K562 (cell line): ENCODE data around the gene TRAF3. TPM values are rescaled to one million over a fixed set of nuclear protein-coding genes. Genes with fewer than 3 reads are reported as not detected.

Experiments
- ATAC-seq: fragments of 200-7000 bp; cut with Tn5 transposase; 3 replicates; pipeline ENCODE4 v1.9.1; 2020; ENCODE audit warnings: moderate library complexity
- BruUV-seq: library from RNA; stranded (reverse); fragments of 400-500 nt; replicated peaks from 2 replicates; lab custom pipeline; 2021; lab: Mats Ljungman, UMichigan
- CTCF ChIA-PET: fragments of 300-600 bp; formaldehyde crosslinking; extraction: SDS; loops from one replicate; lab custom pipeline; 2021; ENCODE audit warnings: low intra/inter-chr PET ratio; lab: Yijun Ruan, JAX
- POLR2A ChIA-PET: fragments of 300-600, 350-650 bp; sonication (Branson Sonifier 250); formaldehyde crosslinking; extraction: SDS; loops from one replicate; lab custom pipeline; 2021; ENCODE audit warnings: antibody characterized with exemption, inconsistent platforms; lab: Yijun Ruan, JAX
- DNase-seq, 4 experiments: peaks; one replicate each; pipeline versions ENCODE4 v3.0.0 to v3.0.0-alpha.2; 2011 to 2018; ENCODE audit warnings: low spot score in 3 of 4, mixed read lengths in 3 of 4; ENCODE audit errors: extremely low read depth in 1 of 4
- FAIRE-seq: peaks from 2 replicates; lab custom pipeline; 2011; peaks lifted over from hg19 to GRCh38; lab: Jason Lieb, UNC
- H2AFZ ChIP-seq: 2 replicates; pipeline ENCODE4 v1.6.0; 2011; ENCODE audit warnings: low read depth, low read length, control low read depth, inconsistent platforms
- H3K27ac ChIP-seq: fragments of 200-600 bp; 3 replicates; pipeline ENCODE4 v1.8.0; 2011; ENCODE audit warnings: low read depth, mild to moderate bottlenecking, control low read depth, inconsistent platforms, low read length, moderate library complexity, mixed read lengths; ENCODE audit errors: extremely low read depth
- H3K27me3 ChIP-seq, 2 experiments: fragments of 300-600 bp in 1 of 2; 2 replicates in 1 of 2; 3 replicates in 1 of 2; pipeline versions ENCODE4 v1.6.0 to v1.8.0; 2011; ENCODE audit warnings: inconsistent platforms in 2 of 2, low read length in 2 of 2, mild to moderate bottlenecking in 1 of 2, mixed read lengths in 1 of 2, moderate library complexity in 1 of 2; ENCODE audit not compliant: control insufficient read depth in 2 of 2, insufficient read depth in 2 of 2
- H3K36me3 ChIP-seq: fragments of 300-600 bp; 3 replicates; pipeline ENCODE4 v1.8.0; 2011; ENCODE audit warnings: mild to moderate bottlenecking, low read length, inconsistent platforms; ENCODE audit not compliant: control insufficient read depth, insufficient read depth
- H3K4me1 ChIP-seq, 2 experiments: fragments of 200-600 bp in 1 of 2; replicated peaks in 1 of 2; 2 replicates in 1 of 2; 3 replicates in 1 of 2; pipeline versions ENCODE4 v1.5.1 to v1.8.0; 2011; ENCODE audit warnings: inconsistent platforms in 2 of 2, low read length in 2 of 2, mild to moderate bottlenecking in 1 of 2, mixed read lengths in 1 of 2, moderate library complexity in 1 of 2; ENCODE audit not compliant: control insufficient read depth in 2 of 2, insufficient read depth in 2 of 2
- H3K4me2 ChIP-seq: 2 replicates; pipeline ENCODE4 v1.6.1; 2011; ENCODE audit warnings: low read length, control low read depth, inconsistent platforms, mixed read lengths; ENCODE audit not compliant: insufficient read depth
- H3K4me3 ChIP-seq: fragments of 200-600 bp; sonication (generic), shearing (Covaris generic); 2 replicates; pipeline ENCODE4 v1.5.1; 2016; ENCODE audit warnings: control low read depth, inconsistent platforms
- H3K79me2 ChIP-seq: fragments of 200-600 bp; 3 replicates; pipeline ENCODE4 v1.8.0; 2011; ENCODE audit warnings: low read length, inconsistent platforms; ENCODE audit not compliant: control insufficient read depth, insufficient read depth
- H3K9ac ChIP-seq, 2 experiments: 2 replicates each; pipeline versions ENCODE4 v1.6.0 to v1.6.1; 2011; ENCODE audit warnings: low read depth in 2 of 2, low read length in 2 of 2, control low read depth in 1 of 2, inconsistent platforms in 1 of 2, mild to moderate bottlenecking in 1 of 2, mixed read lengths in 1 of 2; ENCODE audit not compliant: insufficient read depth in 1 of 2
- H3K9me1 ChIP-seq: one replicate; pipeline ENCODE4 v1.6.0; 2011; ENCODE audit warnings: inconsistent platforms, mild to moderate bottlenecking, low read length, moderate library complexity; ENCODE audit not compliant: control insufficient read depth, insufficient read depth
- H3K9me3 ChIP-seq: replicated peaks from 2 replicates; pipeline ENCODE4 v1.5.1; 2011; ENCODE audit warnings: low read depth, low read length, inconsistent platforms; ENCODE audit not compliant: control insufficient read depth, insufficient read depth
- H4K20me1 ChIP-seq: replicated peaks from 2 replicates; pipeline ENCODE4 v1.6.1; 2011; ENCODE audit warnings: low read length, inconsistent platforms, mixed read lengths; ENCODE audit not compliant: control insufficient read depth, insufficient read depth
- BMI1 ChIP-seq: fragments of 150-350 bp; IDR thresholded peaks from 2 replicates; pipeline ENCODE4 v1.6.1; 2014; ENCODE audit warnings: low read length
- ESRRA ChIP-seq: fragments of 450-650 bp; IDR thresholded peaks from 2 replicates; pipeline ENCODE4 v1.6.1; 2014; ENCODE audit warnings: low read depth, mild to moderate bottlenecking, moderate library complexity, borderline replicate concordance
- GATAD2B ChIP-seq: fragments of 450-650 bp; IDR thresholded peaks from 2 replicates; pipeline ENCODE4 v1.6.1; 2017; ENCODE audit warnings: mild to moderate bottlenecking, borderline replicate concordance
- GTF2A2 ChIP-seq: IDR thresholded peaks from 2 replicates; pipeline ENCODE4 v1.6.1; 2016; ENCODE audit warnings: mild to moderate bottlenecking, missing genetic modification characterization, missing compliant biosample characterization
- KHSRP ChIP-seq: fragments of 450-650 bp; IDR thresholded peaks from 2 replicates; pipeline ENCODE4 v1.6.1; 2017
- MIER1 ChIP-seq: fragments of 450-650 bp; IDR thresholded peaks from 2 replicates; pipeline ENCODE4 v1.6.1; 2016; ENCODE audit warnings: antibody characterized with exemption, mild to moderate bottlenecking, low read depth
- NCOA1 ChIP-seq: fragments of 450-650 bp; IDR thresholded peaks from 2 replicates; pipeline ENCODE4 v1.6.1; 2016; ENCODE audit warnings: low read depth
- SRSF1 ChIP-seq: fragments of 200-400 bp; formaldehyde crosslinking; IDR thresholded peaks from 2 replicates; pipeline ENCODE4 v1.6.1; 2017; ENCODE audit warnings: mild to moderate bottlenecking, low read depth, low read length, moderate library complexity
- TEAD2 ChIP-seq: fragments of 450-650 bp; IDR thresholded peaks from 2 replicates; pipeline ENCODE4 v1.6.1; 2016; ENCODE audit warnings: missing genetic modification characterization, control low read depth, missing compliant biosample characterization
- XRCC3 ChIP-seq: fragments of 450-650 bp; IDR thresholded peaks from 2 replicates; pipeline ENCODE4 v1.6.1; 2017; ENCODE audit warnings: mild to moderate bottlenecking, moderate library complexity
- ZBTB43 ChIP-seq: sonication (generic); formaldehyde crosslinking; IDR thresholded peaks from 2 replicates; pipeline ENCODE4 v1.8.0; 2023; ENCODE audit warnings: mild to moderate bottlenecking, missing genetic modification reagents
- ZNF24 ChIP-seq: fragments of 450-650 bp; IDR thresholded peaks from 2 replicates; pipeline ENCODE4 v1.6.1; 2016
- WGBS: fragments of 100-300 bp; shearing (Covaris generic); methylation state at CpG from one replicate; pipeline ENCODE4 v1.1.6; 2016; ENCODE audit warnings: low coverage, mixed read lengths; ENCODE audit not compliant: insufficient coverage; ENCODE audit errors: missing lambda C conversion rate; 5-methylcytosine and 5-hydroxymethylcytosine counted together
- in situ Hi-C: fragments of 300-500 bp; cut with MboI; formaldehyde crosslinking; loops from 4 replicates; pipeline ENCODE4 v1.15.0; 2018; ENCODE audit warnings: inconsistent platforms, mixed read lengths
- intact Hi-C: fragments of 100-400 bp; cut with micrococcal nuclease; formaldehyde crosslinking; loops from 2 replicates; pipeline ENCODE4 v1.14.2; 2022
- polyA plus RNA-seq, 8 experiments: library from polyadenylated mRNA; depleted of rRNA in 4 of 8; stranded (reverse) in 5 of 8; unstranded in 3 of 8; fragments of >200 nt; fragmentation: Nextera tagmentation in 2 of 8; fragmentation: Illumina TruSeq in 1 of 8; extraction: Ambion mirVana in 2 of 8; extraction: Trizol in 1 of 8; gene quantifications; 2 replicates each; pipeline versions ENCODE4 v1.2.1 to v1.2.3, GENCODE V29; 2011 to 2014; ENCODE audit warnings: inconsistent platforms in 1 of 8, missing spikeins in 1 of 8
- total RNA-seq, 7 experiments: library from RNA; depleted of rRNA in 6 of 7; stranded (reverse); fragments of >200 nt in 6 of 7; fragmentation: Illumina TruSeq in 2 of 7; extraction: Trizol in 2 of 7; gene quantifications; 2 replicates each; pipeline versions ENCODE4 v1.2.1 to v1.2.3, GENCODE V29; 2011 to 2021; ENCODE audit warnings: low replicate concordance in 1 of 7
- TF ChIP-seq, protein P1 (sequence below): sonication (generic); formaldehyde crosslinking; IDR thresholded peaks from 2 replicates; pipeline ENCODE4 v1.8.1; 2022; ENCODE audit warnings: missing genetic modification reagents

TRAF3 gene
- total and polyA plus RNA-seq, 9 of the 15 experiments (the other 6 are each of a cell fraction or from before 2014, with no cell fraction given): 0.52 to 21.3 (median 9.9) TPM

- POLR2A ChIA-PET: interaction anchor here (0.7 to 1.3 kb wide), 2 partner anchors 10 to 1177 kb away, joined by 3 read pairs; no protein-coding TSS in a partner anchor
These were observed 158.5 kb downstream of the TRAF3 start for GRCh38 chr14:102935756-102936155.

More at GRCh38 chr14:102935756-102936155, 158.5 kb downstream of the TRAF3 start:
- Histone ChIP-seq H3K9me1 (no peaks in the 10 kb centered on the region), H3K4me3 (no peak overlapping the region), H3K9me3 (no peaks in the 10 kb centered on the region), H4K20me1 (no peaks in the 10 kb centered on the region), H3K9ac (no peak overlapping the region), H3K79me2 (no peaks in the 10 kb centered on the region), H3K27ac (no peak overlapping the region), H3K4me1 (peaks cover 0 to 19% of the 10 kb centered on the region in 2 experiments; a peak in 2 of 5 replicates), H3K36me3 (peaks cover 6% of the 10 kb centered on the region; the same call in 1 of the 3 replicates), H2AFZ (no peak overlapping the region), H3K4me2 (no peak overlapping the region), H3K27me3 (no peaks in the 10 kb centered on the region)
- in situ Hi-C loops: no loop called here
- FAIRE-seq: no peak
- CTCF ChIA-PET: no interaction called here
- no peak for DNase-seq
- TF ChIP-seq, protein P1, sequence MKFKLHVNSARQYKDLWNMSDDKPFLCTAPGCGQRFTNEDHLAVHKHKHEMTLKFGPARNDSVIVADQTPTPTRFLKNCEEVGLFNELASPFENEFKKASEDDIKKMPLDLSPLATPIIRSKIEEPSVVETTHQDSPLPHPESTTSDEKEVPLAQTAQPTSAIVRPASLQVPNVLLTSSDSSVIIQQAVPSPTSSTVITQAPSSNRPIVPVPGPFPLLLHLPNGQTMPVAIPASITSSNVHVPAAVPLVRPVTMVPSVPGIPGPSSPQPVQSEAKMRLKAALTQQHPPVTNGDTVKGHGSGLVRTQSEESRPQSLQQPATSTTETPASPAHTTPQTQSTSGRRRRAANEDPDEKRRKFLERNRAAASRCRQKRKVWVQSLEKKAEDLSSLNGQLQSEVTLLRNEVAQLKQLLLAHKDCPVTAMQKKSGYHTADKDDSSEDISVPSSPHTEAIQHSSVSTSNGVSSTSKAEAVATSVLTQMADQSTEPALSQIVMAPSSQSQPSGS (CRISPR knock-in tag): no peak
- TF ChIP-seq MIER1 (no peak), BMI1 (no peak), GTF2A2 (tag) (no peak), ESRRA (no peak), ZBTB43 (CRISPR knock-in tag) (no peak), GATAD2B (no peak), KHSRP (no peak), XRCC3 (no peak), NCOA1 (no peak), TEAD2 (tag) (no peak), ZNF24 (no peak), SRSF1 (no peak)
- BruUV-seq: no TSS peak
- intact Hi-C loops: no loop called here
- no peak for ATAC-seq
- 32% methylated on average over 4 of the region's 4 CpGs for WGBS
